ENCODE results near the gene HOOK1. TPM values are rescaled to one million over a fixed set of nuclear protein-coding genes. Genes with fewer than 3 reads are reported as not detected.

Gene HOOK1
- total RNA-seq, 1 donor from 2014 or later, result 24.6 TPM

DNA sequence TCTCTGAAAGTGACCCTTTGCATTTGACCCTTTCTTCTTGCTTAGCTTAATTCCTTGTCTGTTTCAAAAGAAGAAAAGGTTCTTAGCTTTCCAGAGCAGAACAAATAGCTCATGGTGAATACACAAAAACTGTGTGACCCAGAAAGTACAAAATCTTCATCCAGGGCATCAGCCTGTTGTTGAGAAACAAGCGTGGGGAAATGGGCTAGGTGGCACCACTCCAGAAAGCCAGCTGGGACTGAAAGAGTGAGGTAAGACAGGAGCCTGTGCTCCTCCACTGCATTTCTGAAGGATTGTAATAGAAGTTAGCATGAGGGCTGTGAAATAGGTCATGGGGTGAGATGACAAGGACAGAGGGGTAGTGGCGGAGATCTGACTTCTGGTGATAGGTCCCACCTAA, 66.0 kb downstream of the HOOK1 start:
- no peak overlapping the region for H3K27ac ChIP-seq
- H3K4me1 ChIP-seq, result no peaks in the 10 kb centered on the region
- H3K9me3 ChIP-seq, result no peaks in the 10 kb centered on the region
- H3K36me3 ChIP-seq, result peaks cover 0 to 3% of the 10 kb centered on the region in 2 donors
- no peak for DNase-seq (ENCODE audit: extremely low spot score in 2 of 2)
- no peaks in the 10 kb centered on the region for H3K27me3 ChIP-seq
- TF ChIP-seq POLR2AphosphoS5 (IDR thresholded peaks at IDR 0.05; ENCODE audit: insufficient read depth in 1 of 2, low read depth in 1 of 2) (no peak), POLR2A (IDR thresholded peaks at IDR 0.05) (no peak)
- TF ChIP-seq, protein P1, sequence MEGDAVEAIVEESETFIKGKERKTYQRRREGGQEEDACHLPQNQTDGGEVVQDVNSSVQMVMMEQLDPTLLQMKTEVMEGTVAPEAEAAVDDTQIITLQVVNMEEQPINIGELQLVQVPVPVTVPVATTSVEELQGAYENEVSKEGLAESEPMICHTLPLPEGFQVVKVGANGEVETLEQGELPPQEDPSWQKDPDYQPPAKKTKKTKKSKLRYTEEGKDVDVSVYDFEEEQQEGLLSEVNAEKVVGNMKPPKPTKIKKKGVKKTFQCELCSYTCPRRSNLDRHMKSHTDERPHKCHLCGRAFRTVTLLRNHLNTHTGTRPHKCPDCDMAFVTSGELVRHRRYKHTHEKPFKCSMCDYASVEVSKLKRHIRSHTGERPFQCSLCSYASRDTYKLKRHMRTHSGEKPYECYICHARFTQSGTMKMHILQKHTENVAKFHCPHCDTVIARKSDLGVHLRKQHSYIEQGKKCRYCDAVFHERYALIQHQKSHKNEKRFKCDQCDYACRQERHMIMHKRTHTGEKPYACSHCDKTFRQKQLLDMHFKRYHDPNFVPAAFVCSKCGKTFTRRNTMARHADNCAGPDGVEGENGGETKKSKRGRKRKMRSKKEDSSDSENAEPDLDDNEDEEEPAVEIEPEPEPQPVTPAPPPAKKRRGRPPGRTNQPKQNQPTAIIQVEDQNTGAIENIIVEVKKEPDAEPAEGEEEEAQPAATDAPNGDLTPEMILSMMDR (IDR thresholded peaks at IDR 0.05), result no peak
- H3K4me3 ChIP-seq, result no peak overlapping the region
- intact Hi-C loops (cut with DNase I), result no loop called here

DNA sequence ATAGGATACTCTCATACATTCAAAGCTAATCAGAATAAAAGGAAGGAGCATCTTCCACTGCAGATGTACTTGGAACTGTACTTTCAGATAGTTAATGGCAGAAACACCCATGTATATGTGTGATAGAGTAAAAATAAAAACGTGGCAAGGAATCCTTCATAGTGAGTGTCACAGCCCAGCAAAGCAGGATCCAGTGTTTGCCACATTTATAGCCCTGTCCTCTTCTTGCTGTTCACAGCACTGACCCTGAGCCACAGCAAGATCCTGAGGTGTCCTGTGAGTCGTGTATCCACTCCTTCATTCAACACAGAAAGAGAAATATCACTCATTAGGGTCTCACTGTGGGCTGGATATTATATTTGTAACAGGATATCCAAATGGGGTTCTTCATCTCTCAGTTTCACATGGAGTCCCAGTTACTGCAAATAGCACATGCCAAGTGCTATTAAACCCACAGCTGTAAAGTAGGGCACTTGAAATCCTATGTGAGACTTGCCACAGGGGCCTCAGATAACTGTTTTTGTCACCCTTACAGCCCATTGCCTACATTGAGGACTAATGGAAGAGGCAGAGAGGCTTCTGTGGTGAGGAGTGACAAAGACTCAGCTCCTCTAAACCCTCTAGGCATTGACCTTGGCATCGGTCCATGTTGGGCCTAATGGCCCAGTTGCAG, 70.5 kb downstream of the HOOK1 start:
- intact Hi-C loops (cut with DNase I), result no loop called here
- Histone ChIP-seq H3K27ac (no peak overlapping the region), H3K4me3 (no peak overlapping the region), H3K27me3 (no peaks in the 10 kb centered on the region), H3K9me3 (no peaks in the 10 kb centered on the region), H3K36me3 (no peaks in the 10 kb centered on the region), H3K4me1 (no peaks in the 10 kb centered on the region)
- DNase-seq (ENCODE audit: extremely low spot score in 2 of 2), result no peak
- TF ChIP-seq, protein P1 (IDR thresholded peaks at IDR 0.05), result no peak
- TF ChIP-seq POLR2A (IDR thresholded peaks at IDR 0.05) (no peak), POLR2AphosphoS5 (IDR thresholded peaks at IDR 0.05; ENCODE audit: insufficient read depth in 1 of 2, low read depth in 1 of 2) (no peak)

DNA sequence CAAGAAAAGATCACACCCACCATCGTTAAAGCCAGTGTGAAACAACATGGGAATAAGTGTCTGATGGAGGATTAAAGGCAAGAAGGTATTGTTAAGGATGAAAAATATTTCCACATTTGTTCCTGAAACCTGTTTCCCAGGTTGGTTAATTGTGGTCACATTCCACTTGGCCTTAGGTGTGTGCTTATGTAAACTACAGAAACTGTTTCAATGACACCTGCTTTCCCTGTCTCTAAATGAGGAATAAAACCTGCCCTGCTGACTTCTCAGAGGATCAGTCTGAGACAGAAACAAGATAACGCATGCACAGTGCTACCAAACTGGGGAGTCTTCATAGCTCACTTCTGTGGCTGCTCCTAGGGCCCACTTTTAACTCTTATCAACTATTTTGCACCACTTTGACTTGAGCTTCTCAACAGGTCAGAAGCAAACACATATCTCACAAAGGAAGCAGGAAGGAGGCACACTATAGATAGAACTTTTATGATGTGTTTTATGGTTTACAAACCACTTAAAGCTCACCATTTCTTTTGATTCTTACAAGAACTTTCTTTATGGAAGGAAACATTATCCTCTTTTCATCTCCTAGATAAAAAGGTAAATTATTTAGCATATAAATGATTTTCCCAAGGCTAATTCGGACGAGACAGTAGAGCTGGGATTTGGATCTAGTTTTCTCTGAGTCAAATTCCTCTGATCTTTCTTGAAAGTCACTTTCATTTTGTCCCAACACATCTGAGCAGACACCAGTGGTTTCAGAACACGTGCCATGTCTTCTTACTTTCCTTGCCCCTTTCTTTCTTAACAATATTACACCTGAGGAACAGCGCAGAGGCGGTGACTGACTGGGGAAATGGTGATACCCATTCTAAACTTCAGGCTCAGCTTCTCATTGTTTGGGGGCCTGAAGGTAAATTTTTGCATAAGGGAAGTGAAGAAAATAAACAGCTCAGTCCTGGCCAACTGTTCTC, 78.4 kb downstream of the HOOK1 start:
- no peak for DNase-seq (ENCODE audit: extremely low spot score in 2 of 2)
- Histone ChIP-seq H3K36me3 (no peaks in the 10 kb centered on the region), H3K27ac (no peak overlapping the region), H3K4me1 (no peaks in the 10 kb centered on the region), H3K4me3 (no peak overlapping the region), H3K27me3 (no peaks in the 10 kb centered on the region), H3K9me3 (no peaks in the 10 kb centered on the region)
- intact Hi-C loops (cut with DNase I), result no loop called here
- TF ChIP-seq POLR2A (IDR thresholded peaks at IDR 0.05), result no peak
- TF ChIP-seq, protein P1 (IDR thresholded peaks at IDR 0.05), result no peak
- no peak for TF ChIP-seq POLR2AphosphoS5 (IDR thresholded peaks at IDR 0.05; ENCODE audit: insufficient read depth in 1 of 2, low read depth in 1 of 2)

DNA sequence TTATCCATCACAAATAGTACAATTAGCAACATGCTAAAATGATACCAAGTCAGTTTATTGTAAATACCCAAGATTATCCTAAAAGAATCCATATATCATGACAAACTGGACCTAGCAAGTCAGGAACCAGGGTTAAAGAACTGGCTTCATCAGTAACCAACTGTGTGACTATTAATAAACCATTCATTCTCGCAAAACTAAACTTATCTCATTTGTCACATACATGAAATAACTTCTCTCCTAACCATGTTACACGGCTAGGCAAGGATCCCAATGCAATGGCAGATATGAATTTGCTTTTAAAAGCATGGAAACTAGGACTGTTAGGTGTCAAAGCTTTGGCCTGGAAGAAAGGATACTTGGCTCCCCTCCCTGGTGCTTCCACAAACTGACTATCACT, 82.4 kb downstream of the HOOK1 start:
- H3K36me3 ChIP-seq, result no peaks in the 10 kb centered on the region
- DNase-seq (ENCODE audit: extremely low spot score in 2 of 2), result no peak
- no peak overlapping the region for H3K27ac ChIP-seq
- H3K9me3 ChIP-seq, result no peaks in the 10 kb centered on the region
- H3K27me3 ChIP-seq, result no peaks in the 10 kb centered on the region
- TF ChIP-seq POLR2A (IDR thresholded peaks at IDR 0.05) (no peak), POLR2AphosphoS5 (IDR thresholded peaks at IDR 0.05; ENCODE audit: insufficient read depth in 1 of 2, low read depth in 1 of 2) (no peak)
- TF ChIP-seq, protein P1 (IDR thresholded peaks at IDR 0.05), result no peak
- H3K4me3 ChIP-seq, result no peak overlapping the region
- intact Hi-C loops (cut with DNase I), result no loop called here
- H3K4me1 ChIP-seq, result no peaks in the 10 kb centered on the region
